Loucy (cell line): ENCODE measurements around the gene RASAL1.

Experiments used
- H2AFZ ChIP-seq: fragments of 200-600 bp; sonication (generic); 2 replicates; pipeline ENCODE4 v1.6.0; 2016; ENCODE audit warnings: antibody characterized with exemption, mild to moderate bottlenecking, low read length, moderate library complexity
- H3F3A ChIP-seq: fragments of 200-600 bp; 2 replicates; pipeline ENCODE4 v1.6.0; 2016; ENCODE audit warnings: antibody characterized with exemption, low read depth, mild to moderate bottlenecking
- H3K27me3 ChIP-seq: fragments of 200-600 bp; sonication (generic); 2 replicates; pipeline ENCODE4 v1.6.1; 2014; ENCODE audit warnings: low read length, mild to moderate bottlenecking; ENCODE audit not compliant: insufficient read depth, poor library complexity, severe bottlenecking
- H3K36me3 ChIP-seq: fragments of 200-600 bp; sonication (generic); 2 replicates; pipeline ENCODE4 v1.6.1; 2016; ENCODE audit warnings: low read length; ENCODE audit not compliant: insufficient read depth
- H3K4me1 ChIP-seq: fragments of 200-600 bp; sonication (generic); 2 replicates; pipeline ENCODE4 v1.5.1; 2014; ENCODE audit warnings: low read length, mild to moderate bottlenecking; ENCODE audit not compliant: insufficient read depth, poor library complexity, severe bottlenecking
- H3K4me2 ChIP-seq: fragments of 200-600 bp; sonication (generic); 2 replicates; pipeline ENCODE4 v1.6.0; 2014; ENCODE audit warnings: antibody characterized with exemption, low read length, low read depth, mild to moderate bottlenecking; ENCODE audit not compliant: poor library complexity, severe bottlenecking
- H3K4me3 ChIP-seq: fragments of 200-600 bp; sonication (generic); 2 replicates; pipeline ENCODE4 v1.5.1; 2014; ENCODE audit warnings: low read length, mild to moderate bottlenecking, mixed read lengths; ENCODE audit not compliant: poor library complexity, severe bottlenecking
- H3K79me2 ChIP-seq: fragments of 200-600 bp; sonication (generic); 2 replicates; pipeline ENCODE4 v1.6.1; 2014; ENCODE audit warnings: low read length; ENCODE audit not compliant: insufficient read depth
- H3K9ac ChIP-seq: fragments of 200-600 bp; sonication (generic); 2 replicates; pipeline ENCODE4 v1.6.0; 2014; ENCODE audit warnings: mild to moderate bottlenecking, low read depth, low read length, moderate library complexity; ENCODE audit not compliant: poor library complexity, severe bottlenecking
- H3K9me2 ChIP-seq: fragments of 200-600 bp; sonication (generic); replicated peaks from 2 replicates; pipeline ENCODE4 v1.6.1; 2016; ENCODE audit warnings: low read depth, low read length, mixed read lengths
- H3K9me3 ChIP-seq: fragments of 200-600 bp; sonication (generic); 2 replicates; pipeline ENCODE4 v1.6.1; 2014; ENCODE audit warnings: mild to moderate bottlenecking, antibody characterized with exemption, low read length, low read depth; ENCODE audit not compliant: insufficient read depth
- H4K20me1 ChIP-seq: fragments of 200-600 bp; sonication (generic); 2 replicates; pipeline ENCODE4 v1.6.0; 2014; ENCODE audit warnings: antibody characterized with exemption, low read length, mild to moderate bottlenecking; ENCODE audit not compliant: insufficient read depth, poor library complexity, severe bottlenecking
- CTCF ChIP-seq: fragments of 200-600 bp; sonication (generic); conservative IDR thresholded peaks from 2 replicates; pipeline ENCODE4 v1.5.1; 2014; ENCODE audit warnings: mild to moderate bottlenecking, antibody characterized with exemption, low read length
- EZH2phosphoT487 ChIP-seq: fragments of 200-600 bp; IDR thresholded peaks from 2 replicates; pipeline ENCODE4 v1.6.1; 2018; ENCODE audit warnings: antibody characterized with exemption, mild to moderate bottlenecking, moderate library complexity, borderline replicate concordance

Gene RASAL1

GRCh38 chr12:113058553-113058952 lies 77.0 kb downstream of the RASAL1 start:
- Histone ChIP-seq H3F3A (no peaks in the 10 kb centered on the region), H2AFZ (no peak overlapping the region), H3K9me3 (no peaks in the 10 kb centered on the region), H3K9ac (no peak overlapping the region), H4K20me1 (no peaks in the 10 kb centered on the region), H3K4me3 (no peak overlapping the region), H3K27me3 (no peaks in the 10 kb centered on the region), H3K79me2 (no peaks in the 10 kb centered on the region), H3K4me2 (no peak overlapping the region), H3K4me1 (no peaks in the 10 kb centered on the region), H3K9me2 (no peaks in the 10 kb centered on the region), H3K36me3 (no peaks in the 10 kb centered on the region)
- TF ChIP-seq EZH2phosphoT487 (no peak), CTCF (no peak)

DNA sequence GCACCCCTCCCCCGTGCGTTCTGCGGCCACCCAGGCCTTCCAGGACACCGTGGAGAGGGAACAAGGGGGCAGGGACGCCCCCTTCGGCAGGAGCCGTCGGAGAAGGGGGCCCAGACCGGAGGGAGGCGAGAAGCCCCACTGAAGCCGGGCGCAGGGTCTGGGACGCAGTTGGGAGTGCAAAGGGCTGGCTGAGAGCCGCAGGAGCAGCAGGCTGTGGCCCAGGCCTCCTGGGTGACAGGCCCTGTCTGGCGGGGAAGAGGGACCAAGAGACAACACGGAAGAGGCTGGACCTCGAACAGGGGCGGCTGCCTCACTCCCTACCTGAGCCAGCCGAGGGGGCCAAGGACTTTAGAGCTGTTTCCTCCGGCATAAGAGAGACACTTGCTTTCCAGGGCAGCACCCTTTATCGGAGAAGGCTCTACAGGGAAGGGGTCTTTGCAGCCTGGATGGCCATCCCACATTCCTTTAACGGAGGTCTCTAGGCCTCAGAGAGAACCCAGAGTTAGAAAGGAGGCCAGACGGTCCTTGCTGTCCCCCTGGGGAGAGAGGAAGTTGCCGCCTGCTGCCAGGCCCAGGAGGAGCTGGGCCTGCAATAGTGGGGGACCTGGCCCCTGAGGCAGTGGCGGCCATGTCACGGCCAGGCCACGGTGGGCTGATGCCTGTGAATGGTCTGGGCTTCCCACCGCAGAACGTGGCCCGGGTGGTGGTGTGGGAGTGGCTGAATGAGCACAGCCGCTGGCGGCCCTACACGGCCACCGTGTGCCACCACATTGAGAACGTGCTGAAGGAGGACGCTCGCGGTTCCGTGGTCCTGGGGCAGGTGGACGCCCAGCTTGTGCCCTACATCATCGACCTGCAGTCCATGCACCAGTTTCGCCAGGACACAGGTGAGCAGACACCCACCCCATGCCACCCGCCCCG lies 77.7 kb downstream of the RASAL1 start:
- Histone ChIP-seq H3K4me3 (no peak overlapping the region), H3K4me2 (no peak overlapping the region), H4K20me1 (no peaks in the 10 kb centered on the region), H3K9ac (no peak overlapping the region), H3K9me2 (no peaks in the 10 kb centered on the region), H3F3A (no peaks in the 10 kb centered on the region), H3K9me3 (no peaks in the 10 kb centered on the region), H3K4me1 (no peaks in the 10 kb centered on the region), H3K36me3 (no peaks in the 10 kb centered on the region), H2AFZ (no peak overlapping the region), H3K27me3 (no peaks in the 10 kb centered on the region), H3K79me2 (no peaks in the 10 kb centered on the region)
- no peak for TF ChIP-seq CTCF
- no peak for TF ChIP-seq EZH2phosphoT487

- Histone ChIP-seq H3K27me3 (no peaks in the 10 kb centered on the region), H2AFZ (no peak within 1 kb of the TSS), H3K36me3 (no peaks in the 10 kb centered on the region), H3K9ac (no peak within 1 kb of the TSS), H3K9me2 (no peaks in the 10 kb centered on the region), H3K4me3 (no peak within 1 kb of the TSS), H3K4me2 (no peak within 1 kb of the TSS), H3K79me2 (no peaks in the 10 kb centered on the region), H3F3A (no peaks in the 10 kb centered on the region), H3K9me3 (no peaks in the 10 kb centered on the region), H4K20me1 (no peaks in the 10 kb centered on the region), H3K4me1 (no peaks in the 10 kb centered on the region)
- no peak for TF ChIP-seq EZH2phosphoT487
- TF ChIP-seq CTCF = no peak
Measured at GRCh38 chr12:113056631-113057488, 78.7 kb downstream of the RASAL1 start, which contains the start of gene DTX1. Gene DTX1, plus strand, starts transcription at chr12:113056730. Its CDS starts 1,463 bp downstream, at chr12:113058193.
